ENCODE data around the gene ZFAND5.

DNA sequence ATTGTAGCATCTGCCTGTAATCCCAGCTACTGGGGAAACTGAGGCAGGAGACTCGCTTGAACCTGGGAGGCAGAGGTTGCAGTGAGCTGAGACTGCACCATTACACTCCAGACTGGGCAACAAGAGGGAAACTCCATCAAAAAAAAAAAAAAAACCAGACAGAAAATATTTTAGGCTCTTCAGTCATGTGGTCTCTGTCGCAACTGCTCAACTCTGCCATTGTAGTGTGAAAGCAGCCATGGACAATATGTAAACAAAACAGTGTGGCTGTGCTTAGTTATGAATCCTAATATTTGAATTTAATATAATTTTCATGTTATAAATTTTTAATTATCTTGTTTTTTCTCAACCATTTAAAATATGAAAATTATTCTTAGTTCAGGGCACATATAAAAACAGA is 38.4 kb downstream of the ZFAND5 start:
- TF ChIP-seq, protein P1, sequence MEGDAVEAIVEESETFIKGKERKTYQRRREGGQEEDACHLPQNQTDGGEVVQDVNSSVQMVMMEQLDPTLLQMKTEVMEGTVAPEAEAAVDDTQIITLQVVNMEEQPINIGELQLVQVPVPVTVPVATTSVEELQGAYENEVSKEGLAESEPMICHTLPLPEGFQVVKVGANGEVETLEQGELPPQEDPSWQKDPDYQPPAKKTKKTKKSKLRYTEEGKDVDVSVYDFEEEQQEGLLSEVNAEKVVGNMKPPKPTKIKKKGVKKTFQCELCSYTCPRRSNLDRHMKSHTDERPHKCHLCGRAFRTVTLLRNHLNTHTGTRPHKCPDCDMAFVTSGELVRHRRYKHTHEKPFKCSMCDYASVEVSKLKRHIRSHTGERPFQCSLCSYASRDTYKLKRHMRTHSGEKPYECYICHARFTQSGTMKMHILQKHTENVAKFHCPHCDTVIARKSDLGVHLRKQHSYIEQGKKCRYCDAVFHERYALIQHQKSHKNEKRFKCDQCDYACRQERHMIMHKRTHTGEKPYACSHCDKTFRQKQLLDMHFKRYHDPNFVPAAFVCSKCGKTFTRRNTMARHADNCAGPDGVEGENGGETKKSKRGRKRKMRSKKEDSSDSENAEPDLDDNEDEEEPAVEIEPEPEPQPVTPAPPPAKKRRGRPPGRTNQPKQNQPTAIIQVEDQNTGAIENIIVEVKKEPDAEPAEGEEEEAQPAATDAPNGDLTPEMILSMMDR (IDR thresholded peaks at IDR 0.05; ENCODE audit: low read depth, low read length, missing input control) = no peak
- TF ChIP-seq HNF4A (conservative IDR thresholded peaks at IDR 0.05) (no peak), ATF3 (IDR thresholded peaks at IDR 0.05) (no peak), ZBTB33 (IDR thresholded peaks at IDR 0.05) (no peak), MAX (IDR thresholded peaks at IDR 0.05) (no peak), TAF1 (conservative IDR thresholded peaks at IDR 0.05) (no peak), GABPA (IDR thresholded peaks at IDR 0.05 in 1 of 2, conservative IDR thresholded peaks at IDR 0.05 in 1 of 2) (no peak), JUND (IDR thresholded peaks at IDR 0.05) (no peak), EGR1 (IDR thresholded peaks at IDR 0.05; ENCODE audit: low read depth in 2 of 2) (no peak), SP1 (IDR thresholded peaks at IDR 0.05) (no peak), RAD21 (IDR thresholded peaks at IDR 0.05) (no peak), HNF4G (IDR thresholded peaks at IDR 0.05) (no peak), NR2F2 (IDR thresholded peaks at IDR 0.05) (no peak)
- TF ChIP-seq, protein P2, sequence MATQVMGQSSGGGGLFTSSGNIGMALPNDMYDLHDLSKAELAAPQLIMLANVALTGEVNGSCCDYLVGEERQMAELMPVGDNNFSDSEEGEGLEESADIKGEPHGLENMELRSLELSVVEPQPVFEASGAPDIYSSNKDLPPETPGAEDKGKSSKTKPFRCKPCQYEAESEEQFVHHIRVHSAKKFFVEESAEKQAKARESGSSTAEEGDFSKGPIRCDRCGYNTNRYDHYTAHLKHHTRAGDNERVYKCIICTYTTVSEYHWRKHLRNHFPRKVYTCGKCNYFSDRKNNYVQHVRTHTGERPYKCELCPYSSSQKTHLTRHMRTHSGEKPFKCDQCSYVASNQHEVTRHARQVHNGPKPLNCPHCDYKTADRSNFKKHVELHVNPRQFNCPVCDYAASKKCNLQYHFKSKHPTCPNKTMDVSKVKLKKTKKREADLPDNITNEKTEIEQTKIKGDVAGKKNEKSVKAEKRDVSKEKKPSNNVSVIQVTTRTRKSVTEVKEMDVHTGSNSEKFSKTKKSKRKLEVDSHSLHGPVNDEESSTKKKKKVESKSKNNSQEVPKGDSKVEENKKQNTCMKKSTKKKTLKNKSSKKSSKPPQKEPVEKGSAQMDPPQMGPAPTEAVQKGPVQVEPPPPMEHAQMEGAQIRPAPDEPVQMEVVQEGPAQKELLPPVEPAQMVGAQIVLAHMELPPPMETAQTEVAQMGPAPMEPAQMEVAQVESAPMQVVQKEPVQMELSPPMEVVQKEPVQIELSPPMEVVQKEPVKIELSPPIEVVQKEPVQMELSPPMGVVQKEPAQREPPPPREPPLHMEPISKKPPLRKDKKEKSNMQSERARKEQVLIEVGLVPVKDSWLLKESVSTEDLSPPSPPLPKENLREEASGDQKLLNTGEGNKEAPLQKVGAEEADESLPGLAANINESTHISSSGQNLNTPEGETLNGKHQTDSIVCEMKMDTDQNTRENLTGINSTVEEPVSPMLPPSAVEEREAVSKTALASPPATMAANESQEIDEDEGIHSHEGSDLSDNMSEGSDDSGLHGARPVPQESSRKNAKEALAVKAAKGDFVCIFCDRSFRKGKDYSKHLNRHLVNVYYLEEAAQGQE (IDR thresholded peaks at IDR 0.05) = no peak

All from liver (tissue), 3 donors.